Measurements from ENCODE around the gene TBX21.
A peak's percentile ranks its signal among the peaks of the same experiment; 100 is the strongest.

Gene TBX21

DNA sequence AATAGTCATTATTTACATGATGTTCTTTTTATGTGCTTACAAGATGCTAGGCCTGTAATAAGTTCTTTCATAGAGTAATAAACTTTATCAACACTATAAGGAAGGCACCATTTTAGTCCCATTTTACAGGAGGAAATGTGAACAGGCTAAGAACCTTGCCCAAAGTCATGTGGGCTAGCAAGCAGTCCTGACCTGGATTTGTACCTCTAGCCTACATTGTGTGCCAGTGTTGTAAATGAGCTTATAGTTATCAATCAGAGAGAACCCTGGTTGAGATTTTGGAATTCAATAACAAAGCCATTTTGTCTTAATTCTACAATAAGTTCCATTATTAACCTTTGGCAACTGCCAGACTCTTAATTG is 45.7 kb upstream of the TBX21 start:
- no peak for DNase-seq (ENCODE audit: low read depth, low spot score)
- in situ Hi-C loops (cut with HindIII; ENCODE audit: low sequenced_read_pairs), result no loop called here
- H3K4me3 ChIP-seq (ENCODE audit: low read depth, low read length), result no peak overlapping the region
- TF ChIP-seq CTCF (IDR thresholded peaks at IDR 0.05; ENCODE audit: low read depth, low read length), result no peak

DNA sequence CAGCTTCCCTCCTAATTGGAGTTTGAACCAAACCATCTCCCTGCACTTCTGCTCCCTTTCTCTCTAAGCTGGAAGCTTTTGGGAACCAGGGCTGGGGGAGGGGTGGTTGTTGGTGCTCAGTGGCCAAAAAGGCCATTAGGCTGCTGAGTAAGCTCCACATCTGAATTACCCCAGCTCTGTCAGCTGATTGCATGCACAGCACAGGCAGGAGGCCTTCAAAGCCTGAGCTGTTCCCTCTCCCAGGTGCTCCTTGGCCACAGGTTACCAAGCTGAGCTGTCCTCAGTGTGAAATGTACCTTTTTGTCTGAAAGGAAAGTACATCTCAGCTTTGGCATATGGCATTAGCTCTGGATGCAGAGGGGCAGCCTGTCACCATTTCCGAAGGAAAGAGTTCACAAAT is 45.3 kb upstream of the TBX21 start:
- no peak overlapping the region for H3K4me3 ChIP-seq (ENCODE audit: low read depth, low read length)
- DNase-seq (ENCODE audit: low read depth, low spot score), result no peak
- in situ Hi-C loops (cut with HindIII; ENCODE audit: low sequenced_read_pairs), result no loop called here
- TF ChIP-seq CTCF (IDR thresholded peaks at IDR 0.05; ENCODE audit: low read depth, low read length), result no peak

GRCh38 chr17:47690121-47690520 is 42.9 kb upstream of the TBX21 start:
- H3K4me3 ChIP-seq (ENCODE audit: low read depth, low read length), result no peak overlapping the region
- in situ Hi-C loops (cut with HindIII; ENCODE audit: low sequenced_read_pairs), result no loop called here
- no peak for TF ChIP-seq CTCF (IDR thresholded peaks at IDR 0.05; ENCODE audit: low read depth, low read length)
- no peak for DNase-seq (ENCODE audit: low read depth, low spot score)

DNA sequence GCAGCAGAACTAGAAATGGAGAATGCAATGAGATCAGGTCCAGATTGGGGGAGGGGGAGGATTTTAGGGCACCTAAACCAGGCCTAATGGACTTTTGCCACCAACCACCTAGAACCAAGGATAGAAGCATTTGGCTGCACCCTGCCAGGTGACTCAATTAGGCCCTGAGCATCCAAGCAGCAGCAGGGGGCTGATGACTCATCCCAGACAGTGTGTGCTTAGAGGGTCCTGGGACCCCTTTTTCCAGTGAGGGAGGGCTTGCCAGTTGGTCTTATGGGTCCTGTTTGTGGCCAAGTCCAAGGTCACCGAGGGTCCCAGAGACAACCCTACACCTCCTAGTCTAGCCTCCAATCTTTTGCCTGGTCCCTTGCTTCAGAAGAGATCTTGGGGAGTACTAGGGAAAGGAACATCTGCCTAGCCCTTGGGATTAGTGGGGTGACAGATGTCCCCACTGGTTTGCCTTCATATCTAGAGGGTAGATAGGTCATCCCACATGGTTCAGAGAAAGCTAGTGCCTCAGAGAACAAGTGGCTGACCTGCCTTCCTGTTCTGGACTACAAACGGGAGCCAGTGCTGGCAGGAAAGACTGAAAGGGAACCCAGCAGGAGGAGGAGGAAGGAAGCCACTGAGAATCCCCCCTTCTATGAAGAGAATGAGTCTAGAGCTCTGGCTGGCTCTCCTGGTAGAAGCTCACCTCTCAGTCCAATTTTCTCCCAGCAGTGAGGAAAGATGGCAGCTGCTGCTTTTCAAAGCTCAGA is 40.7 kb upstream of the TBX21 start:
- DNase-seq (ENCODE audit: low read depth, low spot score), result no peak
- no peak for TF ChIP-seq CTCF (IDR thresholded peaks at IDR 0.05; ENCODE audit: low read depth, low read length)
- in situ Hi-C loops (cut with HindIII; ENCODE audit: low sequenced_read_pairs), result no loop called here
- H3K4me3 ChIP-seq (ENCODE audit: low read depth, low read length), result no peak overlapping the region

GRCh38 chr17:47692895-47693730 is 39.9 kb upstream of the TBX21 start:
- H3K4me3 ChIP-seq (ENCODE audit: low read depth, low read length), result peak overlapping the region; percentile 55
- DNase-seq (ENCODE audit: low read depth, low spot score), result no peak
- no peak for TF ChIP-seq CTCF (IDR thresholded peaks at IDR 0.05; ENCODE audit: low read depth, low read length)
- in situ Hi-C loops (cut with HindIII; ENCODE audit: low sequenced_read_pairs), result no loop called here

- in situ Hi-C loops (cut with HindIII; ENCODE audit: low sequenced_read_pairs), result no loop called here
- no peak for TF ChIP-seq CTCF (IDR thresholded peaks at IDR 0.05; ENCODE audit: low read depth, low read length)
- DNase-seq (ENCODE audit: low read depth, low spot score), result no peak
- peak within 1 kb of the TSS; percentile 55 for H3K4me3 ChIP-seq (ENCODE audit: low read depth, low read length)
Measured at GRCh38 chr17:47693731-47694580, 39.1 kb upstream of the TBX21 start, which contains the start of gene TBKBP1. Gene TBKBP1 (plus strand): TSS chr17:47694161. CDS start chr17:47696113, 1,952 bp downstream.
